Stimulated activated CD4-positive, alpha-beta T cell treated with anti-CD3 and anti-CD28 coated beads, Interleukin-15, amount 100 ng/mL, for 1 hour (primary cell): Measurements from ENCODE around the gene UTS2R.
"Not testable (repeated sequence)": the region's sequence is repeated elsewhere in the genome, so short reads cannot be mapped to it uniquely, and the experiment has no call there.

Source experiments
- DNase-seq, 2 donors: peaks; one replicate each; pipeline ENCODE4 v3.0.0-alpha.2; 2020; ENCODE audit warnings: low read depth in 1 of 2, low spot score in 1 of 2

The UTS2R gene

DNA sequence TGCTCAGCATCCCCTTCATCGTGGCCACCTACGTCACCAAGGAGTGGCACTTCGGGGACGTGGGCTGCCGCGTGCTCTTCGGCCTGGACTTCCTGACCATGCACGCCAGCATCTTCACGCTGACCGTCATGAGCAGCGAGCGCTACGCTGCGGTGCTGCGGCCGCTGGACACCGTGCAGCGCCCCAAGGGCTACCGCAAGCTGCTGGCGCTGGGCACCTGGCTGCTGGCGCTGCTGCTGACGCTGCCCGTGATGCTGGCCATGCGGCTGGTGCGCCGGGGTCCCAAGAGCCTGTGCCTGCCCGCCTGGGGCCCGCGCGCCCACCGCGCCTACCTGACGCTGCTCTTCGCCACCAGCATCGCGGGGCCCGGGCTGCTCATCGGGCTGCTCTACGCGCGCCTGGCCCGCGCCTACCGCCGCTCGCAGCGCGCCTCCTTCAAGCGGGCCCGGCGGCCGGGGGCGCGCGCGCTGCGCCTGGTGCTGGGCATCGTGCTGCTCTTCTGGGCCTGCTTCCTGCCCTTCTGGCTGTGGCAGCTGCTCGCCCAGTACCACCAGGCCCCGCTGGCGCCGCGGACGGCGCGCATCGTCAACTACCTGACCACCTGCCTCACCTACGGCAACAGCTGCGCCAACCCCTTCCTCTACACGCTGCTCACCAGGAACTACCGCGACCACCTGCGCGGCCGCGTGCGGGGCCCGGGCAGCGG lies 3.2 kb downstream of the UTS2R start:
- DNase-seq = no peak

DNA sequence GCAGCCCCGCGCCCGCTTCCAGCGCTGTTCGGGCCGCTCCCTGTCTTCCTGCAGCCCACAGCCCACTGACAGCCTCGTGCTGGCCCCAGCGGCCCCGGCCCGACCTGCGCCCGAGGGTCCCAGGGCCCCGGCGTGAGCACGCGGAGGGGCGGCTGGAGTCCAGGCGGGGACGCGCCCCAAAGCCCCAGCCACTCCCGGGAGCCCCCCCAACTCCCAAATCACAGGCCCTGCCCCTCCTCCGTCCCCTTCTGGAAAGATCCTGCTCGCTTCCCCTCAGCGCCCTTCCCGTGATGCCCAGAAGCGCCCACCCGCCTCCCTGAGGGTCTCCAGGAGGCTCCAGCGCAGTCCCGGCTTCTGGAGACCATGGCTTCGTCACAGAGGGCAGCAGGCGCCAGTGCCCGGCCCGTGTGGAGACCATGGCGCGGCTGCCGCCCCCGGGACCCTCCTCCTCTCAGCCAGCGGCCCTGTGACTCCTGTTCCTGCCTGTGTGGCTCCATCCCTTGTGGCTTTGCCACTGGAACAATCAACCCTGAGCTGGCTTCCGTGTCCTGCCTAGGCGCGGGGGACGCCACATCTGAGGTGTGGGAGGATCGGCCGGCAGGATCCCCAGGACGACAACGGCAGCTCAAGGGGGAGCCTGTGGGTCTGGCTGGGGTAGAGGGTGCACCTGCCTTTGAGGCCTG lies 3.9 kb downstream of the UTS2R start:
- no peak for DNase-seq

DNA sequence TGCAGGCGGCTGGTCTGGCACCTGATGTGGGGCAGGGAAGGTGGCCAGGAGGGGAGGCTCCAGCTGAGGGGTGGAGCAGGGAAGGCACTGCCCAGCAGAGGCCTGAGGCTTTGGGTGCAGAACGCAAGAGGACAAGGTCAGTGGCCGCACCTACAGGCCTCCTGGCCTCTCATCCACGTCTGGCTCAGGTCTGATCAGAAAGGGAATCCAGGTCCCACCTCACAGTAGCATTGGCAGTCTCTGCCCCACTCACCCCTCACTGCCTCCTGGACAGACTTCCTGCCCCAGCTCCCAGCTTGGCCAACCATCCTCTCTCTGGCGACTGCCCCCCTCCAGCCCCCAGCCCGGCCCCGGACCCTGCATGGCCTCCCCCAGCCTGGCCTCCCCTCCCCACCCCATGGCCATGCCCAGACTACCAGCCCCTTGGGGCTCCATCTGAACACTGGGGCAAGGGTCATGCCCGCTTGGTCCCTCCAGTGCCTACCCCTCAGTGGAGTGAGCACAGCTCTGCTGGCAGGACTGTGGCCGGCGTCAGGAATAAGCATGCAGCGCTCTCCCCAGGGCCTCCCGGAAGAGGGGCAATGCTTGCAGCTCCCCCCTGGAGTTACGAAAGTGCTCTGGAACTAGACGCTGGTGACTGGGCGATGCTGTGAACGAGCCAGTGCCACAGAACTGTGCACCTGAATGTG lies 4.6 kb downstream of the UTS2R start:
- DNase-seq = no peak

- DNase-seq = not testable (repeated sequence)
Observed at GRCh38 chr17:82377294-82377693, 5.7 kb downstream of the UTS2R start.

DNA sequence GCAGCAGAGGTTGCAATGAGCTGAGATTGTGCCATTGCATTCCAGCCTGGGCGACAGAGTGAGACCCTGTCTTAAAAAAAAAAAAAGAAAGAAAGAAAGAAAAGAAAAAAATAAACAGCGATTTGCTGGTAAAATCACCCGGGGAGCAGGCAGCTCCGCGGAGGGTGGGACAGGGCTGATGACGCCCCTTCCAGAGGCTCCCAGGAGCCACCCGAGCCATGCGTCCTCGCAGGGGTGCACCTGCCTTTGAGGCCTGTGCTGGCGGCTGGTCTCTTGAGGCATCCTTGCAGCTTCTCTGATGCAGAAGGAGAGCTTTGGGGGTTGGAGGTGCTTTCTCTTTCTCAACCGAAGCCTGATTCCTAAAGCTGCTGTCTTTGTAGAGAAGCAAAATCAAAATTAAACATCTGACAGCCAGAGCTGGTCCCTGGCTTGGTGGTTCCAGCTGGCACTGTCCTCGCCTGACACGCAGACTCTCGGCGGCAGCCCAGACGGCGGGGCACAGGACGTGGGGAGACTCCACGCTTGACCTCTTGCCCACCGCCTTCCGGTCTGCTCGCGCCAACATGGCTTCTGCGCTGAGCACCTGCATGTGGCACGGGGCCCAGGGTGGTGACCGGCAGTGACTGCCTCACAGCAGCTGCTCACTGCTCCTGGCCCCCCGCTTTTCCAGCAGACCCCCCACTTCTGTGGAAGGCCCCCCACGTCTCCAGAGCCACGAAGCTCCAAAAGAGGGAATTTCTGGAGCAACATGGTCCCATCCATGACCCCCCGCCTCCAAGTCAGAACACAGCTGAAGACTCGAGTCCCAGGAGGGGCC lies 6.6 kb downstream of the UTS2R start:
- DNase-seq = no peak

GRCh38 chr17:82378741-82379021 lies 7.1 kb downstream of the UTS2R start:
- no peak for DNase-seq

- no peak for DNase-seq
Observed at GRCh38 chr17:82380860-82381702, 9.5 kb downstream of the UTS2R start.

DNA sequence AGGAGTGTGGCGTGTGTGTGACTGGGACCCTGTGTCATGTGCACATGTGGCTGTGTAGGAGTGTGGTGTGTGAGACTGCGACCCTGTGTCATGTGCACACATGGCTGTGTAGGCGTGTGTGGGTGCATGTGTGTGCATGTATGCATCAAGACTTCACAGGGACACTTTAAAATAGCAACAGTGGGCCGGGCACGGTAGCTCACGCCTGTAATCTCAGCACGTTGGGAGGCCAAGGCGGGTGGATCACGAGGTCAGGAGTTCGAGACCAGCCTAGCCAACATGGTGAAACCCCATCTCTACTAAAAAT lies 10.1 kb downstream of the UTS2R start:
- DNase-seq = not testable (repeated sequence)

DNA sequence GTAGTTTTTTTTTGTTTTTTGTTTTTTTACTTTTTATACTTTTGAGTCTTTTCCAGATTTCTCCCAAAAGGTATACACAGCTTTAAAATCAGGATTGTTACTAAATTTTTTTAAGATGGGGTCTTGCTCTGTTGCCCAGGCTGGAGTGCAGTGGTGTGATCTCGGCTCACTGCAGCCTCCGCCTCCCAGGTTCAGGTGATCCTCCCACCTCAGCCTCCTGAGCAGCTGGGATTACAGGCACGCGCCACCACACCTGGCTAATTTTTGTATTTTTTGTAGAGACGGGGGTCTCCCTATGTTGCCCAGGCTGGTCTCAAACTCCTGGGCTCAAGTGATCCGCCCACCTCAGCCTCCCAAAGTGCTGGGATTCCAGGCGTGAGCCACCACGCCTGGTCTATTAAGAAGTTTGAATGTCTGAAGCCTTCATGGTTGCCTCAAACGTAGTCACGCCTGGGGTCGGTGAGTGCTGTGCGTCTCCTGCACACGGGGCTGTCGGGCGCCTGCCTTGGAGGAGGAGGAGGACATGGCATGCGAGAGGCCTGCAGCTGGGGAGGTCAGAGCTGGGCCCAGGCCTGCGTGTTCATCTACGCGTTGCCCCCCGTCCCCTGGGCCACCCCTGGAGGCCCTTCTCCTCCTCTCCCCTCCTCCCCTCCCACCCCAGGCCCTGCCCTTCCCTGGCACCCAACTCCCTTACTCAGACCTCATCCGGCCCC lies 10.8 kb downstream of the UTS2R start:
- not testable (repeated sequence) for DNase-seq

GRCh38 chr17:82382933-82383255 lies 11.3 kb downstream of the UTS2R start:
- DNase-seq = no peak

- DNase-seq = no peak
Observed at GRCh38 chr17:82383411-82383810, 11.8 kb downstream of the UTS2R start.

- no peak for DNase-seq
Observed at GRCh38 chr17:82384051-82384729, 12.6 kb downstream of the UTS2R start.

GRCh38 chr17:82384730-82385481 lies 13.3 kb downstream of the UTS2R start:
- no peak for DNase-seq

- DNase-seq = no peak
Observed at GRCh38 chr17:82385559-82386254, 14.1 kb downstream of the UTS2R start.

GRCh38 chr17:82386255-82386831 lies 14.8 kb downstream of the UTS2R start:
- no peak for DNase-seq

DNA sequence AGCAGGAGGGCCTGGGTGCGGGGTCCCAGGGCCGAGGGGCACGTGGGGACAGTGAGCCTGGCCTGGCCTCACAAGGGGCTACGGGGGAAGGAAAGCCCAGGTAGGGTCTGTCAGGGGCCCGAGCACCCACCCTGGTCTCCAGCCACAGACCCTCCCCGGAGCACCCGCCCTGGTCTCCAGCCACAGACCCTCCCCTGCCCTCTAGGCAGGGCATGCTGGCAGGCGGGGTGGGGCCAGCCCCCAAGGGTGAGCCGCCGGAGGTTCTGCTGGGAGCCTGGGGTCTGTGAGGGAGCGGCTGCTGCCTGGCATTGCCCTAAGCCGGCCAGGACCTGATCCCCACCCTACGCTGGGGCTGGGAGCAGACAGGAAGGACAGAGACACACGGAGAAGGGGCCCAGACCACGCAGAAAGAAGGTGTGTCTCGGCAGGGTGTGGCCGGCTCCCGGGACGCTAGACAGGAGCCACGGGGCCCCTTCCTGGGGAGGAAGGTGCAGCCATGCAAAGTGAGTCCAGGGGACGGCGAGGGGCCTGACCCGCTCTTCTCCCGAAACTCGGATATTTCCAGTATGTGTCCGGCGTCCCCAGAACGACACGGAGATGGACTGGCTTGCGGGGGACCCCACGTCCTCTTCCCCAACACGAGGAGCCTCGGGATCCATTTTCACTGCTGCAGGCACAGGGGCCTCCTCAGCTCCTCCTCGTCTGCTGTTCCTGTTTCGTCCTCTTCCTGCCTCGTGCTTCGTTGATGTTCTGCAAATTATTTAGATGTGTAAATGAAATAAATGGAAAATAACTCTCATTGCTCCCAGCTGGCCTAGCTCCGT lies 15.5 kb downstream of the UTS2R start:
- DNase-seq = no peak

DNA sequence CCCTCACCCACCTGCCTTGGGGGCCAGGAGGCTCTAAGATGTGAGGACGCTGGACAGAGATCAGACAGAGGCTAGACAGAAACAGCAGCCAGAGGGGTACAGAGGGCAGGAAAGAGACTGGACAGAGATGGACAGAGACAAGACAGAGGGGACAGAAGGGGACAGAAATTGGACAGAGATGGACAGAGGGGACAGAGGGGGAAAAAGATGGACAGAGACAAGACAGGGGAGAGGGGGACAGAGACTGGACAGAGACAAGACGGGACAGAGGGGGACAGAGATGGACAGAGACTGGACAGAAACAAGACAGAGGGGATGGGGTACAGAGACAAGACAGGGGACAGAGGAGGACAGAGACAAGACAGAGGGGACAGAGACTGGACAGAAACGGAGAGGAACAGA lies 16.1 kb downstream of the UTS2R start:
- DNase-seq = no peak
